PC-9 (cell line): Measurements from ENCODE around the gene CALY. TPM values are rescaled to one million over a fixed set of nuclear protein-coding genes. Genes with fewer than 3 reads are reported as not detected.

Experiments used
- BruUV-seq: library from RNA; stranded (reverse); fragments of 400-500 nt; replicated peaks from 2 replicates; lab custom pipeline; 2021; lab: Mats Ljungman, UMichigan
- CTCF ChIA-PET: fragments of 300-600 bp; sonication (Branson Sonifier 250); formaldehyde crosslinking; loops from one replicate; lab custom pipeline; 2022; ENCODE audit warnings: antibody characterized with exemption; lab: Charles Lee
- POLR2A ChIA-PET: fragments of 300-600 bp; sonication (Branson Sonifier 250); formaldehyde crosslinking; loops from one replicate; lab custom pipeline; 2022; ENCODE audit warnings: antibody characterized with exemption; ENCODE audit not compliant: unreplicated experiment; lab: Charles Lee
- DNase-seq, 2 experiments: peaks; one replicate each; pipeline versions ENCODE4 v3.0.0 to v3.0.0-alpha.2; 2015 to 2022; ENCODE audit warnings: mixed read lengths in 1 of 2
- H2AFZ ChIP-seq: fragments of 200-600 bp; sonication (generic); 2 replicates; pipeline ENCODE4 v1.8.1; 2017; ENCODE audit warnings: antibody characterized with exemption
- H3F3A ChIP-seq: fragments of 200-600 bp; sonication (generic); 2 replicates; pipeline ENCODE4 v1.8.1; 2017; ENCODE audit warnings: antibody characterized with exemption, mild to moderate bottlenecking, low read depth; ENCODE audit not compliant: insufficient read depth
- H3K27ac ChIP-seq: fragments of 200-600 bp; sonication (generic); 2 replicates; pipeline ENCODE4 v1.6.1; 2016; ENCODE audit warnings: mixed run types
- H3K27me3 ChIP-seq: fragments of 200-600 bp; sonication (generic); 2 replicates; pipeline ENCODE4 v1.6.1; 2016; ENCODE audit warnings: low read depth, mixed run types; ENCODE audit not compliant: insufficient read depth
- H3K36me3 ChIP-seq: fragments of 200-600 bp; sonication (generic); 2 replicates; pipeline ENCODE4 v1.6.1; 2016; ENCODE audit warnings: low read depth, mixed run types
- H3K4me1 ChIP-seq: fragments of 200-600 bp; sonication (generic); replicated peaks from 2 replicates; pipeline ENCODE4 v1.6.1; 2016; ENCODE audit warnings: mixed run types; ENCODE audit not compliant: insufficient read depth
- H3K4me2 ChIP-seq: fragments of 200-600 bp; sonication (generic); 2 replicates; pipeline ENCODE4 v1.6.1; 2017; ENCODE audit warnings: mixed run types
- H3K4me3 ChIP-seq: fragments of 200-600 bp; sonication (generic); 2 replicates; pipeline ENCODE4 v1.6.1; 2016; ENCODE audit warnings: mixed run types
- H3K79me2 ChIP-seq: fragments of 200-600 bp; sonication (generic); 2 replicates; pipeline ENCODE4 v1.6.1; 2017; ENCODE audit warnings: low read depth, mixed run types
- H3K9me2 ChIP-seq: fragments of 200-600 bp; sonication (generic); 2 replicates; pipeline ENCODE4 v1.8.1; 2017; ENCODE audit warnings: mild to moderate bottlenecking; ENCODE audit not compliant: insufficient read depth
- H3K9me3 ChIP-seq: fragments of 200-600 bp; sonication (generic); 2 replicates; pipeline ENCODE4 v1.8.1; 2016; ENCODE audit warnings: low read depth; ENCODE audit not compliant: insufficient read depth
- H4K20me1 ChIP-seq: fragments of 200-600 bp; sonication (generic); 2 replicates; pipeline ENCODE4 v1.8.1; 2017; ENCODE audit not compliant: insufficient read depth
- CTCF ChIP-seq: fragments of 200-600 bp; sonication (generic); conservative IDR thresholded peaks from 2 replicates; pipeline ENCODE4 v1.6.1; 2017; ENCODE audit warnings: mixed run types, antibody characterized with exemption, mild to moderate bottlenecking, moderate library complexity
- EZH2 ChIP-seq: fragments of 200-600 bp; sonication (generic); IDR thresholded peaks from 2 replicates; pipeline ENCODE4 v1.8.0; 2017; ENCODE audit warnings: antibody characterized with exemption, low read depth
- intact Hi-C: fragments of 100-400 bp; cut with micrococcal nuclease; formaldehyde crosslinking; loops from one replicate; pipeline ENCODE4 v1.10.0; 2022; ENCODE audit not compliant: unreplicated experiment
- total RNA-seq: library from RNA; stranded (reverse); gene quantifications from 2 replicates; pipeline ENCODE4 v1.2.3, GENCODE V29; 2021

CALY gene
- total RNA-seq, 1 experiment from 2014 or later, result not detected

- Histone ChIP-seq H3K36me3 (no peaks in the 10 kb centered on the region), H3K4me1 (no peaks in the 10 kb centered on the region), H3K9me3 (no peaks in the 10 kb centered on the region), H3F3A (no peaks in the 10 kb centered on the region), H3K79me2 (no peaks in the 10 kb centered on the region), H4K20me1 (no peaks in the 10 kb centered on the region), H3K9me2 (no peaks in the 10 kb centered on the region), H3K4me2 (peak overlapping the region; percentile 83; the same call in 1 of the 2 replicates), H3K27ac (no peak overlapping the region), H2AFZ (no peak overlapping the region), H3K4me3 (no peak overlapping the region), H3K27me3 (peaks cover 15% of the 10 kb centered on the region)
- DNase-seq, result no peak
- no peak for TF ChIP-seq CTCF
- no peak for TF ChIP-seq EZH2
- intact Hi-C loops, result loop anchor here (10.0 kb wide), 3 partner anchors 66 to 424 kb away; partner anchors contain the start of genes CYP2E1 and MTG1
- ChIA-PET CTCF (interaction anchor here (1.2 kb wide), 1 partner anchor 25 kb away, joined by 6 read pairs; no protein-coding TSS in a partner anchor), POLR2A (no interaction called here)
- no TSS peak for BruUV-seq
Measured at GRCh38 chr10:133328358-133329343, 8.0 kb downstream of the CALY start.

GRCh38 chr10:133327651-133328357 lies 8.9 kb downstream of the CALY start:
- no peak overlapping the region for H3K27ac ChIP-seq
- no peak overlapping the region for H3K4me2 ChIP-seq
- no peak overlapping the region for H2AFZ ChIP-seq
- intact Hi-C loops, result loop anchor here (10.0 kb wide), 3 partner anchors 67 to 423 kb away; partner anchors contain the start of genes CYP2E1 and MTG1
- H3K36me3 ChIP-seq, result no peaks in the 10 kb centered on the region
- no TSS peak for BruUV-seq
- no peak for DNase-seq
- no peaks in the 10 kb centered on the region for H3K9me2 ChIP-seq
- H3K4me1 ChIP-seq, result no peaks in the 10 kb centered on the region
- TF ChIP-seq CTCF (no peak; the same call in 1 of the 2 replicates), EZH2 (no peak)
- ChIA-PET CTCF (interaction anchor here (0.5 to 1.0 kb wide), 2 partner anchors 111 to 445 kb away, joined by 3 read pairs; no protein-coding TSS in a partner anchor), POLR2A (no interaction called here)
- H3K4me3 ChIP-seq, result no peak overlapping the region
- peaks cover 14% of the 10 kb centered on the region for H3K27me3 ChIP-seq
- no peaks in the 10 kb centered on the region for H4K20me1 ChIP-seq
- no peaks in the 10 kb centered on the region for H3K79me2 ChIP-seq
- no peaks in the 10 kb centered on the region for H3K9me3 ChIP-seq
- no peaks in the 10 kb centered on the region for H3F3A ChIP-seq
